Endothelial cell of umbilical vein (primary cell): ENCODE data around the gene KRTAP10-12.

Experiments used
- MYC ChIP-seq: IDR thresholded peaks from one replicate; pipeline ENCODE4 v1.6.1; 2011; ENCODE audit warnings: mild to moderate bottlenecking, low read depth, low read length
- TF ChIP-seq, protein P1 (sequence below), 2 donors: IDR thresholded peaks; 1 replicate in 1 of 2; 2 replicates in 1 of 2; pipeline ENCODE4 v1.5.1; 2011; ENCODE audit warnings: low read length in 2 of 2, mild to moderate bottlenecking in 2 of 2, moderate library complexity in 2 of 2, control low read depth in 1 of 2, inconsistent platforms in 1 of 2, low read depth in 1 of 2; ENCODE audit not compliant: insufficient read depth in 1 of 2; ENCODE audit errors: extremely low read depth in 1 of 2

- TF ChIP-seq, protein P1, sequence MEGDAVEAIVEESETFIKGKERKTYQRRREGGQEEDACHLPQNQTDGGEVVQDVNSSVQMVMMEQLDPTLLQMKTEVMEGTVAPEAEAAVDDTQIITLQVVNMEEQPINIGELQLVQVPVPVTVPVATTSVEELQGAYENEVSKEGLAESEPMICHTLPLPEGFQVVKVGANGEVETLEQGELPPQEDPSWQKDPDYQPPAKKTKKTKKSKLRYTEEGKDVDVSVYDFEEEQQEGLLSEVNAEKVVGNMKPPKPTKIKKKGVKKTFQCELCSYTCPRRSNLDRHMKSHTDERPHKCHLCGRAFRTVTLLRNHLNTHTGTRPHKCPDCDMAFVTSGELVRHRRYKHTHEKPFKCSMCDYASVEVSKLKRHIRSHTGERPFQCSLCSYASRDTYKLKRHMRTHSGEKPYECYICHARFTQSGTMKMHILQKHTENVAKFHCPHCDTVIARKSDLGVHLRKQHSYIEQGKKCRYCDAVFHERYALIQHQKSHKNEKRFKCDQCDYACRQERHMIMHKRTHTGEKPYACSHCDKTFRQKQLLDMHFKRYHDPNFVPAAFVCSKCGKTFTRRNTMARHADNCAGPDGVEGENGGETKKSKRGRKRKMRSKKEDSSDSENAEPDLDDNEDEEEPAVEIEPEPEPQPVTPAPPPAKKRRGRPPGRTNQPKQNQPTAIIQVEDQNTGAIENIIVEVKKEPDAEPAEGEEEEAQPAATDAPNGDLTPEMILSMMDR (IDR thresholded peaks at IDR 0.05; ENCODE audit: extremely low read depth in 1 of 2, insufficient read depth in 1 of 2, low read depth in 1 of 2, low read length in 2 of 2) = no peak
- no peak for TF ChIP-seq MYC
These were observed 10.0 kb downstream of the KRTAP10-12 start for GRCh38 chr21:44706706-44707581.
